HEK293 (cell line): ENCODE measurements around the gene BAG1.

ENCODE experiments used
- CTCF ChIA-PET: fragments of 350-600 bp; formaldehyde crosslinking; extraction: SDS; loops from one replicate; lab custom pipeline; 2021; ENCODE audit warnings: antibody characterized with exemption; lab: Yijun Ruan, JAX
- POLR2A ChIA-PET: fragments of 300-600 bp; formaldehyde crosslinking; extraction: SDS; loops from one replicate; lab custom pipeline; 2020; ENCODE audit warnings: antibody characterized with exemption, inconsistent platforms; lab: Yijun Ruan, JAX
- H3K27ac ChIP-seq: fragments of 200-500 bp; sonication (Bioruptor generic); 2 replicates; pipeline ENCODE4 v1.5.1; 2014; ENCODE audit warnings: low read depth, low read length, control low read depth, inconsistent platforms; ENCODE audit errors: extremely low read depth
- H3K36me3 ChIP-seq, 2 experiments: fragments of 200-500 bp in 1 of 2; sonication (Bioruptor generic) in 1 of 2; 1 replicate in 1 of 2; 2 replicates in 1 of 2; pipeline ENCODE4 v1.5.1; 2014 to 2017; ENCODE audit warnings: inconsistent platforms in 2 of 2, low read length in 2 of 2; ENCODE audit not compliant: control insufficient read depth in 2 of 2, insufficient read depth in 1 of 2
- H3K4me1 ChIP-seq: fragments of 200-500 bp; sonication (Bioruptor generic); 2 replicates; pipeline ENCODE4 v1.5.1; 2014; ENCODE audit warnings: mild to moderate bottlenecking, low read length, inconsistent platforms; ENCODE audit not compliant: control insufficient read depth, insufficient read depth
- H3K4me3 ChIP-seq: 2 replicates; pipeline ENCODE4 v1.5.1; 2011; ENCODE audit warnings: low read depth, mild to moderate bottlenecking, control low read depth, low read length, moderate library complexity
- H3K9me3 ChIP-seq: fragments of 200-500 bp; sonication (Bioruptor generic); 2 replicates; pipeline ENCODE4 v1.5.1; 2014; ENCODE audit warnings: low read depth, low read length, inconsistent platforms; ENCODE audit not compliant: control insufficient read depth, insufficient read depth
- BCL11B ChIP-seq: fragments of 450-650 bp; formaldehyde crosslinking; IDR thresholded peaks from 2 replicates; pipeline ENCODE4 v1.5.1; 2016; ENCODE audit warnings: low read depth, missing biosample characterization, missing genetic modification characterization
- ELK4 ChIP-seq: IDR thresholded peaks from 2 replicates; pipeline ENCODE4 v1.6.1; 2011; ENCODE audit warnings: mild to moderate bottlenecking, low read depth, low read length, borderline replicate concordance
- GFI1B ChIP-seq: fragments of 450-650 bp; formaldehyde crosslinking; IDR thresholded peaks from 2 replicates; pipeline ENCODE4 v1.5.1; 2016; ENCODE audit warnings: missing biosample characterization, missing genetic modification characterization
- GLI4 ChIP-seq: fragments of 450-650 bp; formaldehyde crosslinking; IDR thresholded peaks from 2 replicates; pipeline ENCODE4 v1.5.1; 2016; ENCODE audit warnings: missing biosample characterization, missing genetic modification characterization
- GLIS1 ChIP-seq: fragments of 450-650 bp; formaldehyde crosslinking; IDR thresholded peaks from 2 replicates; pipeline ENCODE4 v1.5.1; 2016; ENCODE audit warnings: missing biosample characterization, missing genetic modification characterization
- HOXC10 ChIP-seq: sonication (generic); formaldehyde crosslinking; IDR thresholded peaks from 2 replicates; pipeline ENCODE4 v1.8.1; 2023; ENCODE audit warnings: mild to moderate bottlenecking, missing genetic modification reagents
- HOXD13 ChIP-seq: sonication (generic); formaldehyde crosslinking; IDR thresholded peaks from 2 replicates; pipeline ENCODE4 v1.8.0; 2022; ENCODE audit warnings: missing genetic modification reagents, borderline replicate concordance
- IKZF3 ChIP-seq: fragments of 450-650 bp; IDR thresholded peaks from 2 replicates; pipeline ENCODE4 v1.5.0; 2018; ENCODE audit warnings: missing biosample characterization, mild to moderate bottlenecking, missing genetic modification characterization, moderate library complexity
- KLF10 ChIP-seq: fragments of 450-650 bp; IDR thresholded peaks from 2 replicates; pipeline ENCODE4 v1.5.1; 2018; ENCODE audit warnings: missing biosample characterization, mild to moderate bottlenecking, missing genetic modification characterization
- PRDM1 ChIP-seq: fragments of 450-650 bp; formaldehyde crosslinking; IDR thresholded peaks from 2 replicates; pipeline ENCODE4; 2016; ENCODE audit warnings: missing biosample characterization, missing genetic modification characterization
- PRDM10 ChIP-seq: fragments of 450-650 bp; formaldehyde crosslinking; IDR thresholded peaks from 2 replicates; pipeline ENCODE4 v1.5.1; 2016; ENCODE audit warnings: missing biosample characterization, missing genetic modification characterization
- REPIN1 ChIP-seq: fragments of 450-650 bp; formaldehyde crosslinking; IDR thresholded peaks from 2 replicates; pipeline ENCODE4 v1.5.1; 2017; ENCODE audit warnings: missing biosample characterization, missing genetic modification characterization, low read depth
- SP2 ChIP-seq: fragments of 450-650 bp; formaldehyde crosslinking; IDR thresholded peaks from 2 replicates; pipeline ENCODE4 v1.5.1; 2016; ENCODE audit warnings: missing biosample characterization, missing genetic modification characterization
- TRIM28 ChIP-seq: IDR thresholded peaks from 2 replicates; pipeline ENCODE4 v1.6.1; 2011; ENCODE audit warnings: low read length, control low read depth, borderline replicate concordance
- ZBTB17 ChIP-seq: fragments of 450-650 bp; formaldehyde crosslinking; IDR thresholded peaks from 2 replicates; pipeline ENCODE4 v1.5.1; 2016; ENCODE audit warnings: missing biosample characterization, missing genetic modification characterization
- ZBTB26 ChIP-seq: fragments of 450-650 bp; formaldehyde crosslinking; optimal IDR thresholded peaks from 2 replicates; pipeline ENCODE3; 2016; ENCODE audit warnings: missing biosample characterization, mild to moderate bottlenecking, missing genetic modification characterization
- ZFHX2 ChIP-seq: fragments of 450-650 bp; formaldehyde crosslinking; conservative IDR thresholded peaks from 2 replicates; pipeline ENCODE4 v1.5.1; 2016; ENCODE audit warnings: missing biosample characterization, missing genetic modification characterization
- ZIC2 ChIP-seq: fragments of 450-650 bp; formaldehyde crosslinking; IDR thresholded peaks from 2 replicates; pipeline ENCODE4 v1.5.1; 2016; ENCODE audit warnings: missing biosample characterization, missing genetic modification characterization
- ZNF133 ChIP-seq: fragments of 450-650 bp; formaldehyde crosslinking; IDR thresholded peaks from 2 replicates; pipeline ENCODE4 v1.5.1; 2016; ENCODE audit warnings: missing biosample characterization, missing genetic modification characterization
- ZNF221 ChIP-seq: fragments of 450-650 bp; formaldehyde crosslinking; IDR thresholded peaks from 2 replicates; pipeline ENCODE4 v1.5.1; 2017; ENCODE audit warnings: missing biosample characterization, missing genetic modification characterization, borderline replicate concordance
- ZNF23 ChIP-seq: fragments of 450-650 bp; formaldehyde crosslinking; IDR thresholded peaks from 2 replicates; pipeline ENCODE4 v1.5.1; 2016; ENCODE audit warnings: missing biosample characterization, missing genetic modification characterization, borderline replicate concordance
- ZNF341 ChIP-seq: fragments of 450-650 bp; formaldehyde crosslinking; IDR thresholded peaks from 2 replicates; pipeline ENCODE4; 2016; ENCODE audit warnings: low read depth, missing biosample characterization, missing genetic modification characterization
- ZNF571 ChIP-seq: fragments of 450-650 bp; formaldehyde crosslinking; IDR thresholded peaks from 2 replicates; pipeline ENCODE4 v1.5.0; 2017; ENCODE audit warnings: missing biosample characterization, missing genetic modification characterization
- ZNF660 ChIP-seq: fragments of 450-650 bp; IDR thresholded peaks from 2 replicates; pipeline ENCODE4 v1.5.1; 2018; ENCODE audit warnings: missing biosample characterization, mild to moderate bottlenecking, missing genetic modification characterization
- ZNF664 ChIP-seq: fragments of 450-650 bp; formaldehyde crosslinking; IDR thresholded peaks from 2 replicates; pipeline ENCODE4 v1.5.1; 2016; ENCODE audit warnings: missing biosample characterization, missing genetic modification characterization
- ZNF792 ChIP-seq: fragments of 450-650 bp; formaldehyde crosslinking; IDR thresholded peaks from 2 replicates; pipeline ENCODE4 v1.5.1; 2016; ENCODE audit warnings: missing biosample characterization, missing genetic modification characterization

Gene BAG1

GRCh38 chr9:33211695-33212393 is 52.7 kb downstream of the BAG1 start (continued):
- no peak for TF ChIP-seq ZBTB26 (tag by site-specific recombination)
- TF ChIP-seq ZNF23 (tag by site-specific recombination) = no peak
- TF ChIP-seq ZNF341 (tag by site-specific recombination) = peak; percentile 60
- TF ChIP-seq GLIS1 = 0 out of 2 replicates have a peak, but pooled peaks have one; percentile 32
- no peak for TF ChIP-seq ZNF664 (tag by site-specific recombination)
- TF ChIP-seq PRDM10 (tag by site-specific recombination) = peak; percentile 95
- TF ChIP-seq TRIM28 = 0 out of 2 replicates have a peak, but pooled peaks have one; percentile 19
- no peak for TF ChIP-seq ZNF792 (tag by site-specific recombination)
- peak; percentile 55 for TF ChIP-seq ZBTB17 (tag by site-specific recombination)
- TF ChIP-seq HOXD13 = no peak
- TF ChIP-seq IKZF3 = no peak
- no peak for TF ChIP-seq BCL11B
- no peak for TF ChIP-seq REPIN1
- TF ChIP-seq PRDM1 (tag by site-specific recombination) = 0 out of 2 replicates have a peak, but pooled peaks have one; percentile 35
- TF ChIP-seq ZNF571 (tag by site-specific recombination) = no peak
- peak; percentile 85 for TF ChIP-seq ZIC2 (tag by site-specific recombination)
- TF ChIP-seq SP2 = no peak

GRCh38 chr9:33210006-33210715 is 54.3 kb downstream of the BAG1 start:
- POLR2A ChIA-PET = no interaction called here
- CTCF ChIA-PET = interaction anchor here (0.8 to 1.3 kb wide), 2 partner anchors 16 to 678 kb away, joined by 3 to 4 read pairs; no protein-coding TSS in a partner anchor
- no peaks in the 10 kb centered on the region for H3K36me3 ChIP-seq
- no peak overlapping the region for H3K4me3 ChIP-seq
- TF ChIP-seq HOXC10 (CRISPR knock-in tag) (no peak), ZFHX2 (tag by site-specific recombination) (no peak), ELK4 (no peak), KLF10 (tag by site-specific recombination) (no peak), ZNF221 (tag by site-specific recombination) (no peak), ZNF660 (tag by site-specific recombination) (no peak), ZNF133 (tag by site-specific recombination) (no peak), GFI1B (tag by site-specific recombination) (no peak), GLI4 (tag by site-specific recombination) (no peak), ZBTB26 (tag by site-specific recombination) (no peak)
- H3K9me3 ChIP-seq = no peaks in the 10 kb centered on the region
- no peak overlapping the region for H3K27ac ChIP-seq
- no peaks in the 10 kb centered on the region for H3K4me1 ChIP-seq
